IPS DF 19.7 (cell line): ENCODE measurements around the gene PRSS1.
"Not testable (repeated sequence)": the region's sequence is repeated elsewhere in the genome, so short reads cannot be mapped to it uniquely, and the experiment has no call there.

Source experiments
- DNase-seq: peaks from one replicate; pipeline ENCODE4 v3.0.0-alpha.2; 2013; ENCODE audit warnings: low read depth, low spot score

Gene PRSS1

GRCh38 chr7:142749218-142749993 lies at the start of gene PRSS1:
TSS of gene PRSS1 (plus strand) at chr7:142749472. CDS start at chr7:142749485, 13 bp downstream.
- no peak for DNase-seq

- not testable (repeated sequence) for DNase-seq
These were observed 48.3 kb upstream of the PRSS1 start for GRCh38 chr7:142700935-142701334.

- DNase-seq: no peak
These were observed 45.5 kb upstream of the PRSS1 start for GRCh38 chr7:142703655-142704305.

- not testable (repeated sequence) for DNase-seq
These were observed 40.5 kb upstream of the PRSS1 start for GRCh38 chr7:142708726-142709125.

- no peak for DNase-seq
These were observed 39.4 kb upstream of the PRSS1 start for GRCh38 chr7:142709921-142710320.

GRCh38 chr7:142711196-142711595 lies 38.1 kb upstream of the PRSS1 start:
- no peak for DNase-seq

GRCh38 chr7:142711746-142712616 lies 37.3 kb upstream of the PRSS1 start:
- DNase-seq: no peak

- DNase-seq: no peak
These were observed 36.7 kb upstream of the PRSS1 start for GRCh38 chr7:142712617-142712957.

- DNase-seq: no peak
These were observed 34.9 kb upstream of the PRSS1 start for GRCh38 chr7:142714375-142714774.

- DNase-seq: no peak
These were observed 32.7 kb upstream of the PRSS1 start for GRCh38 chr7:142716596-142716995.

- no peak for DNase-seq
These were observed 31.8 kb upstream of the PRSS1 start for GRCh38 chr7:142717453-142717852.

- no peak for DNase-seq
These were observed 31.0 kb upstream of the PRSS1 start for GRCh38 chr7:142718313-142718712.

- DNase-seq: no peak
These were observed 29.0 kb upstream of the PRSS1 start for GRCh38 chr7:142720172-142720773.

- no peak for DNase-seq
These were observed 28.3 kb upstream of the PRSS1 start for GRCh38 chr7:142720986-142721385.

- no peak for DNase-seq
These were observed 27.0 kb upstream of the PRSS1 start for GRCh38 chr7:142722248-142722794.

- DNase-seq: no peak
These were observed 16.0 kb upstream of the PRSS1 start for GRCh38 chr7:142733271-142733670.

- no peak for DNase-seq
These were observed 9.3 kb upstream of the PRSS1 start for GRCh38 chr7:142739923-142740492.

GRCh38 chr7:142740786-142741185 lies 8.5 kb upstream of the PRSS1 start:
- DNase-seq: no peak

- DNase-seq: not testable (repeated sequence)
These were observed 7.3 kb upstream of the PRSS1 start for GRCh38 chr7:142741932-142742331.

- DNase-seq: no peak
These were observed 4.1 kb upstream of the PRSS1 start for GRCh38 chr7:142745091-142745635.

- DNase-seq: no peak
These were observed 3.5 kb upstream of the PRSS1 start for GRCh38 chr7:142745745-142746144.
